ENCODE data around the gene STON2. TPM values are rescaled to one million over a fixed set of nuclear protein-coding genes. Genes with fewer than 3 reads are reported as not detected.

Gene STON2
- total and polyA plus RNA-seq, 2 of the 8 experiments (the other 6 are each of a cell fraction or from before 2014, with no cell fraction given): 8.9 to 50.0 TPM

- CTCF ChIA-PET (ENCODE audit: partially characterized antibody): interaction anchor here (0.9 to 2.9 kb wide), 5 partner anchors 10 to 121 kb away, joined by 3 to 16 read pairs (median 4); no protein-coding TSS in a partner anchor
- H2BK12ac ChIP-seq (ENCODE audit: low read depth, low read length): no peak overlapping the region
- H2BK5ac ChIP-seq (ENCODE audit: low read depth, low read length): no peak overlapping the region
- no peak overlapping the region for H3K27ac ChIP-seq (ENCODE audit: low read depth, low read length)
- H3K9ac ChIP-seq (replicated peaks in 1 of 4; ENCODE audit: extremely low read depth in 1 of 4, low read depth in 3 of 4, low read length in 3 of 4): no peak overlapping the region
- H4K20me1 ChIP-seq (replicated peaks in 1 of 2; ENCODE audit: control insufficient read depth in 1 of 2, insufficient read depth in 2 of 2, low read length in 2 of 2): no peaks in the 10 kb centered on the region
- H3K27me3 ChIP-seq (replicated peaks in 1 of 4; ENCODE audit: control insufficient read depth in 3 of 4, extremely low read depth in 1 of 4, insufficient read depth in 3 of 4, low read length in 3 of 4): no peaks in the 10 kb centered on the region; a peak in 1 of 7 replicates
- H3K56ac ChIP-seq (replicated peaks; ENCODE audit: insufficient read length, low read depth, low read length): no peak overlapping the region
- DNase-seq (ENCODE audit: low read depth in 1 of 2, low spot score in 2 of 2): no peak
- H2AK5ac ChIP-seq (ENCODE audit: low read depth, low read length): no peak overlapping the region
- H3K4me2 ChIP-seq (ENCODE audit: insufficient read depth in 1 of 2, low read depth in 2 of 2, low read length in 2 of 2): no peak overlapping the region
- no peak overlapping the region for H2BK15ac ChIP-seq (ENCODE audit: low read length)
- no peaks in the 10 kb centered on the region for H3K23me2 ChIP-seq (ENCODE audit: low read depth, low read length)
- no peak overlapping the region for H2BK120ac ChIP-seq (replicated peaks; ENCODE audit: low read depth, low read length)
- H3K79me1 ChIP-seq (ENCODE audit: low read depth, low read length): no peaks in the 10 kb centered on the region; the same call in 1 of the 2 replicates
- H3K9me3 ChIP-seq (ENCODE audit: insufficient read depth in 2 of 2, low read depth in 1 of 2, low read length in 1 of 2): no peaks in the 10 kb centered on the region
- no peaks in the 10 kb centered on the region for H3K79me2 ChIP-seq (ENCODE audit: control insufficient read depth in 1 of 2, insufficient read depth in 2 of 2, low read length in 2 of 2)
- no peak overlapping the region for H3K14ac ChIP-seq (ENCODE audit: insufficient read length)
- 0 out of 7 replicates have a peak, but pooled peaks cover 0 to 3% (median 0%) of the 10 kb centered on the region in 4 experiments for H3K4me1 ChIP-seq (replicated peaks in 1 of 4; ENCODE audit: control insufficient read depth in 3 of 4, insufficient read depth in 4 of 4, low read length in 3 of 4)
- FAIRE-seq: no peak
- H3K4me3 ChIP-seq (ENCODE audit: extremely low read depth in 1 of 4, insufficient read depth in 2 of 4, low read depth in 3 of 4, low read length in 4 of 4): no peak overlapping the region
- no peak overlapping the region for H3K23ac ChIP-seq (ENCODE audit: insufficient read length)
- 100% methylated on average over 1 of the region's 1 CpG; no CpG with 5 or more reads in 1 of the 2 experiments for WGBS, 2 experiments (ENCODE audit: extremely low coverage in 1 of 2, insufficient coverage in 1 of 2, insufficient read length in 1 of 2, insufficient replicate concordance in 2 of 2, low coverage in 1 of 2, low lambda C conversion rate in 2 of 2, missing lambda C conversion rate in 1 of 2)
- no peak overlapping the region for H2BK20ac ChIP-seq (ENCODE audit: low read length)
- H3K4ac ChIP-seq (replicated peaks; ENCODE audit: insufficient read length, low read depth, low read length): no peak overlapping the region
- no peak overlapping the region for H4K91ac ChIP-seq (replicated peaks; ENCODE audit: insufficient read length, low read length)
- no peaks in the 10 kb centered on the region for H3K36me3 ChIP-seq (ENCODE audit: control insufficient read depth in 2 of 4, insufficient read depth in 4 of 4, low read length in 3 of 4)
- H3K18ac ChIP-seq (ENCODE audit: extremely low read depth, low read length): no peak overlapping the region
- no peak overlapping the region for H4K5ac ChIP-seq (ENCODE audit: insufficient read length, low read depth, low read length)
- H4K8ac ChIP-seq (ENCODE audit: extremely low read depth, insufficient read depth, low read length): no peak overlapping the region
- POLR2A ChIA-PET (ENCODE audit: partially characterized antibody): no interaction called here
- H2AFZ ChIP-seq (ENCODE audit: low read length): no peak overlapping the region
- TF ChIP-seq BRCA1 (IDR thresholded peaks at IDR 0.05; ENCODE audit: low read depth, low read length) (no peak), CTBP2 (IDR thresholded peaks at IDR 0.05; ENCODE audit: borderline replicate concordance, insufficient read depth, insufficient read length, low read length) (no peak), JUN (IDR thresholded peaks at IDR 0.05; ENCODE audit: low read depth, low read length) (no peak), NANOG (IDR thresholded peaks at IDR 0.05; ENCODE audit: insufficient read depth, low read depth, low read length, poor library complexity, severe bottlenecking) (no peak), SP2 (IDR thresholded peaks at IDR 0.05; ENCODE audit: low read length) (no peak), TAF1 (IDR thresholded peaks at IDR 0.05; ENCODE audit: low read depth, low read length) (no peak), SAP30 (IDR thresholded peaks at IDR 0.05; ENCODE audit: insufficient read depth, insufficient replicate concordance, low read length) (no peak), FOSL1 (IDR thresholded peaks at IDR 0.05; ENCODE audit: insufficient read depth, low read depth, low read length) (no peak), SIRT6 (IDR thresholded peaks at IDR 0.05; ENCODE audit: low read length) (no peak), PHF8 (conservative IDR thresholded peaks at IDR 0.05; ENCODE audit: low read depth, low read length) (no peak), POLR2A (IDR thresholded peaks at IDR 0.05; ENCODE audit: control extremely low read depth in 1 of 2, low read depth in 2 of 2, low read length in 2 of 2) (no peak), POU5F1 (IDR thresholded peaks at IDR 0.05; ENCODE audit: low read depth, low read length) (no peak), KDM1A (IDR thresholded peaks at IDR 0.05; ENCODE audit: borderline replicate concordance, low read length) (no peak), BACH1 (IDR thresholded peaks at IDR 0.05; ENCODE audit: low read length) (no peak), TBP (IDR thresholded peaks at IDR 0.05; ENCODE audit: low read depth, low read length) (no peak)
Measured at GRCh38 chr14:81332725-81333124, 67.4 kb downstream of the STON2 start.

Data from H1 (cell line).